Limb (tissue), 2 donors: ENCODE data around the gene SEL1L3.

Source experiments
- DNase-seq, 2 donors: peaks; one replicate each; pipeline ENCODE4 v3.0.0-alpha.2; 2016; ENCODE audit errors: extremely low spot score in 2 of 2

Gene SEL1L3

GRCh38 chr4:25818876-25819275 lies 43.9 kb downstream of the SEL1L3 start:
- no peak for DNase-seq

- DNase-seq, result no peak
Measured at GRCh38 chr4:25818371-25818871, 44.4 kb downstream of the SEL1L3 start.

GRCh38 chr4:25817059-25817681 lies 45.6 kb downstream of the SEL1L3 start:
- no peak for DNase-seq

GRCh38 chr4:25816591-25817058 lies 46.2 kb downstream of the SEL1L3 start:
- DNase-seq, result no peak

GRCh38 chr4:25815586-25815985 lies 47.2 kb downstream of the SEL1L3 start:
- no peak for DNase-seq

GRCh38 chr4:25814301-25815136 lies 48.3 kb downstream of the SEL1L3 start:
- no peak for DNase-seq

GRCh38 chr4:25813448-25814106 lies 49.2 kb downstream of the SEL1L3 start:
- DNase-seq, result no peak

GRCh38 chr4:25811841-25812240 lies 50.9 kb downstream of the SEL1L3 start:
- no peak for DNase-seq

GRCh38 chr4:25811374-25811690 lies 51.5 kb downstream of the SEL1L3 start:
- no peak for DNase-seq

- no peak for DNase-seq
Measured at GRCh38 chr4:25810461-25811373, 52.1 kb downstream of the SEL1L3 start.

- no peak for DNase-seq
Measured at GRCh38 chr4:25809996-25810395, 52.8 kb downstream of the SEL1L3 start.

- no peak for DNase-seq
Measured at GRCh38 chr4:25807102-25807728, 55.6 kb downstream of the SEL1L3 start.

GRCh38 chr4:25805255-25805860 lies 57.4 kb downstream of the SEL1L3 start:
- no peak for DNase-seq

- DNase-seq, result no peak
Measured at GRCh38 chr4:25803720-25804225, 59.0 kb downstream of the SEL1L3 start.

- DNase-seq, result no peak
Measured at GRCh38 chr4:25801594-25801993, 61.2 kb downstream of the SEL1L3 start.

GRCh38 chr4:25800245-25800644 lies 62.5 kb downstream of the SEL1L3 start:
- DNase-seq, result no peak

GRCh38 chr4:25799522-25799921 lies 63.3 kb downstream of the SEL1L3 start:
- no peak for DNase-seq

GRCh38 chr4:25797136-25797535 lies 65.7 kb downstream of the SEL1L3 start:
- DNase-seq, result no peak

GRCh38 chr4:25795566-25796454 lies 67.0 kb downstream of the SEL1L3 start:
- no peak for DNase-seq
